Right renal pelvis (tissue), 4 donors: ENCODE data around the gene STK24. TPM values are rescaled to one million over a fixed set of nuclear protein-coding genes. Genes with fewer than 3 reads are reported as not detected.

Experiments
- DNase-seq, 4 donors: peaks; one replicate each; pipeline ENCODE4 v3.0.0-alpha.2; 2013; ENCODE audit warnings: low read depth in 4 of 4, low spot score in 3 of 4, missing footprints in 1 of 4
- polyA plus RNA-seq, 4 donors: library from polyadenylated mRNA; unstranded; fragments of 120-200 nt; gene quantifications; one replicate each; pipeline ENCODE4 v1.2.1, GENCODE V29; 2013; ENCODE audit not compliant: insufficient read length in 4 of 4

The STK24 gene
- polyA plus RNA-seq, 4 donors = 117 to 134 (median 123) TPM

DNA sequence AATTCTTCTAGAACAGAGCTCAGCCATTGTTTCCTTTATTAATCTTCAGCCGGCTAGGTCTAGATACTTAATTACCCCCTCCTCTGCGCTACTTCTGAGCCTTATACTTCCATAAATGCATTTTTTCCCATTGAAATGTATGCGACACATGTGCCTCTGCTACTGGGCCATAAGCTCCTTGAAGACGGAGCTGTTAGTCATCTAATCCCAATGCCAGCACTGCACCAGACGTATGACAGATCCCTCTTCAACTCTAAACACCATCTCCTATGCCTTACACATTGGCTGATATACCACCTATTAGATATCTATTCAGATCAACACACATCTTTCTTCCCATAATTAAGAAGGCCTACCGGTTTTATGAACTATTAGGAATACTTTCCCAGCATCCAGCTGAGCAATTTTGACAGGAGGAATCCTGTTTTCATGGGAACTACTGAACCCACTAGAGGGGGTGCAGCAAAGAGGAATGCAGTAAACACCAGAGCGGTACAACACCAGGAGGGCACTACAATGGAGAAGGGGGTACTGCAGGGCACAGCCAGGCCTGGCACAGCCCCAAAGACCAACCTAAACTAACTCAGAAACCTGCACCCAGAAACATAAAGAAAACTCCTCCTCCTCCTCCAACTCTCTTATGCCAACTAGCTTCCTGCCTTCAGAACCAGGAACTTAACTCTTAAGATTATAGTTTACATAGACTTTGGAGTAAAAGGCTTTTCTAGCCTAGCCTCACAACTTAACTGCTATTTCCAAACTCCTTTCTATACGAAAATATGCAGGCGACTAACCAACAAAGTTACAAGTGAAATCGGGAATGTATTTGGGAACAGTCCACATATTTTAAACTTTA is 18.7 kb downstream of the STK24 start:
- no peak for DNase-seq

DNA sequence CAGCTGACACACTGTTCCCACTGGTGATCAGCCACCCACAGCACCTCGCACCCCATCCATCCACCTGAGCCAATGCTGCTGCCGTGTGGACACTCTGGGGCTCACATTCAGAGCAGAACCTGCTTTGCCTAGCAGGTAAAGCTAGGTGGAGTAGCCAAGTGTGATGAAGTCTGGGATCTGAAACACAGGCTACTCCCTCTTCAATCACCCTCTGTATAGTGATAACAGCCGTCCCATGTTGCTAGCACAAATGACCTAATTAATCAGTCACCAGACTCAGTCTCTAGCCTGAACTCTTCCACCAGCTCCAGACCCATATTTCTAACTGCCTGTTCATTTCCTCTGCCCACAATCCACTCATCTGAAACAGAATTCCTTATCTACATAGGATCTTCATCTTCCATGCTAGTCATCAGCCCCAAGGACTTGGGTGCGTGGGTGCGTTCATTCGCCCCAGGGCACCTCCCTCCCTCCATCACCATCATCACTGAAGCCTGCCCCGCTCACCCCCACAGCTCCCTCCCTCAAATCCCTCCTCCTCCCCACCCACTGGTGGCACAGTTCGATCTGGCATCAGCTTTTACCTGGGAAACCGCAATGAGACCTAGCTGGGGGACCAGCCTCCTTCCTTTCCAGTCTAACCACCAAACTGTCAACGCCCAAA is 19.8 kb downstream of the STK24 start:
- no peak for DNase-seq

DNA sequence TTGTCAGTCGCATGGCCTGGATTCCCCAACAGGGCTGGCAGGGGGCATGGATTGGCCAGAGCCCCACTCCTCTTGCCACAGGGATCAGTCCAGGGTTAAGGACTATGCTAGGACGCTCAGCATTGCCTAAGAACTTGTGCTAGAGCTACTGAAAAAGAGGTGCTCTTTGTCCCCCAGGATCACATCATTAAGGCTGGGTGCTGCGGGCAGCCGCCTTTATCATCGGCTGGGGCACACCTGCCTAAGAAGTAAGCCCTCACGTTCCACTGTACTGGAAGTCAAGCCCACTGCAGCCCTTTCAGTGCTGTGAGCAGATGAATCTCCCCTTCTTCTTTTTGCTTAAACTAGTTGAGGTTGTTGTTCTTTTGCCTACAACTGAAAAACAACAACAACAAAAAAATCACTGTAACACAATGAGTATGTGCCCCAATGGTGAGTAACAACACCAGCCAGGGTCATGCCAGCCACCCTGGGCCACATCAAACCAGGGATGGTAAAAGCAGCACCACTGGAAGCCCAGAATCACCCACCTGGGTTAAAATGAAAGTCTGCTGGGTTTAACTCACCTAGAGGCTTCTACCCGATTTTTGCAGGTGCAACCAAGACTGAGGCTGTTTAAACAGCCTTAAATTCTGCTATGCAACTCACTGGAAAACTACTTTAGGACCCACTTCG is 20.6 kb downstream of the STK24 start:
- DNase-seq = no peak

DNA sequence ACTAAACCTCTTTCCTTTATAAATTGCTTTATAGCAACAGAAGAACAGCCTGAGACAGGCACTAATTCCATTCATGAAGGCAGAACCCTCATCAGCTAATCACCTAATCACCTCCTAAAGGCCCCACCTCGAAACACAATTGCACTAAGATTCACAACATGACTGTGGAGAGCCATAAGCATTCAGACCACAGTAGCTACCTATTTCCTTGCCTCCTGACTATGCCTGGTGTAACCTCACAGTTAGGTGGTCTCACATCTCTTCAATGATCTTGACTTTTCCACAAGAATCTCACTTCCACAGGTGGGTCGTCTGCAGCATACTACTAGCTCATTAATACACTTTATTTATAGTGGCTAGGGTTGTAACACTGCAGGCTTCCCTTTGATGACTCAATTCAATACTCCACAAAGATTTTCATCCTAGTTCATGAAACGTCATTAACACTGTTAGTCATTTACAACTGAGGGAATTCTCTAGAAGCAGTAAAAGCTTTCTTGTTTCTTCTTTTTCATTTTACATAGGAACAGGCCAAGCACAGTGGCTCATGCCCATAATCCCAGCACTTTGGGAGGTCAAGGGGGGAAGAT is 27.1 kb downstream of the STK24 start:
- no peak for DNase-seq

DNA sequence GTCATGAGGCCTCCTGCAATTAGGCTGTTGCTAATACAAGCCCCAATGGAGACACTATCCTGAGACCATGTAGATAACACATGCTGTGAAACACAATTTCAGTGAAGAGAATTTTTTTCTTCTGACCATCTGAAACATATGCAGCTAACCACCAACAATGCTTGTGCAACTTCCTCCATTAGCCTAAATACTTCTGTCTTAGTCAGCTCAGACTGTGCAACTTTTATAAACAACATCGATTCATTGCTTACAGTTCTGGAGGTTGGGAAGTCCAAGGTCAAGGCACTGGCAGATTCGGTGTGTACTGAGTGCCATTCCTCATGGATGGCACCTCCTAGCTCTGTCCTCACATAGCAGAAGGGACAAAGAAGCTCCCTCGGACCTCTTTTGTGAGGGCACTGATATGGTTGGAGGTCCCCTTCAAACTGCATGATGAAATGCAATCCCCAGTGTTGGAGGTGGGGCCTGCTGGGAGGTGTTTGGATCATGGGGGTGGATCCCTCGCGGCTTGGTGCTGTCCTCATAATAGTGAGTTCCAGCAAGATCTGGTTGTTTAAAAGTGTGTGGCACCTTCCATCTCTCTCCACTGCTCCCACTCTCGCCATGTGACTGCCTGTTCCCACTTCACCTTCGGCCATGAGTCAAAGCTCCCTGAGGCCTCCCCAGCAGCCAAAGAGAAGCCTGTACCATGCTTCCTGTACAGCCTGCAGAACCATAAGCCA is 27.7 kb downstream of the STK24 start:
- DNase-seq = no peak

DNA sequence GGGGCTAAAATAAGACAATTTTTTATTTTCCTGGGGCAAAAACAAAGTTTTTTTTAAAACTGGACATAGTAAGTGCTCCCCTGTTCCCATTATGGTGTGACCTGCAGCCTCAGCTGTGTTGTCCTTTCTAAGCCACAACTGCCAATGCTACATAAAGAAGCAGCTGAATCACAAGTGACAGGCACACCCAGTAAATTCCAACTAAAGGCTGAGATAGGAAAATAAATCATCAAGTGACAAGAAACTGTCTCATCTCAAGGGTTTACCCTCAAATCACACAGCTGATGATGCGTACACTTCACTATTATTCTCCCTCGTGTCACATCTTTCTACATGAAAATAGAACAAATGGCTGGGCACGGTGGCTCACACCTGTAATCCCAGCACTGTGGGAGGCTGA is 28.7 kb downstream of the STK24 start:
- DNase-seq = no peak

DNA sequence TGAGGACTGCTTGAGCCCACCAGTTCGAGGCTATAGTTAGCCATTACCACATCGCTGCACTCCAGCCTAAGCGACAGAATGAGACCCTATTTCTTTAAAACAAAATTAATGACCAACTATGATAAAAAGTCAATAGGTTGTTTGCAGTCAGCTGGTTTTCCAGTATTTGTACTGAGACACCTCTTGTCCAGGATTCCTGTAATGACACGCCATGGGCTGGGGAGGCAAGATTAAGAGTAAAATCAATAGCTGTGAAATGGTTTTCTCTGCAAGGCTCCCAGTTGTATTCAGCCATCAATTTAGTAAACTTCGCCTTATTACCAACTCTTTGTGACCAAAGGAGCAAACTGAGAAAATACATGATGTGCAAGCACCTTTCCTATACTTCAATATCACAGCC is 29.5 kb downstream of the STK24 start:
- no peak for DNase-seq

DNA sequence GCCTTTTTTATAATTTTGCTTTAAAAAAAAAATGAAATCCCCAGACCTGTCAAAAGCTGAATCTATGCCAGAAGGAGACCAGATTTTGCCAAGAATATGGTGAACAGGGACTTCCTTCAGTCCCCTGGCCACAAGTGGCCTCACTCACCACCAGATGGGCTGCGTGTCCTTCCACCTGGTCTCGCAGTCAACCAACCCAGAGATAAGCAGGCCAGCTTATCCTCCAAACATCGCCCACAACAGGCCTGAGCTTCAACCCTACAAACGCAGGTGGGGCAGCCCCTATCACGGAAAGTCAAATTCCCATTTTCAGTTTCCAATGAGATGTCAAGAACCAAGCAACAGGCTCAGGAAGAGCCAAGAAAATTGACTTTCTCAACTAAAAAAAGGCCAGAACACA is 30.5 kb downstream of the STK24 start:
- no peak for DNase-seq

DNA sequence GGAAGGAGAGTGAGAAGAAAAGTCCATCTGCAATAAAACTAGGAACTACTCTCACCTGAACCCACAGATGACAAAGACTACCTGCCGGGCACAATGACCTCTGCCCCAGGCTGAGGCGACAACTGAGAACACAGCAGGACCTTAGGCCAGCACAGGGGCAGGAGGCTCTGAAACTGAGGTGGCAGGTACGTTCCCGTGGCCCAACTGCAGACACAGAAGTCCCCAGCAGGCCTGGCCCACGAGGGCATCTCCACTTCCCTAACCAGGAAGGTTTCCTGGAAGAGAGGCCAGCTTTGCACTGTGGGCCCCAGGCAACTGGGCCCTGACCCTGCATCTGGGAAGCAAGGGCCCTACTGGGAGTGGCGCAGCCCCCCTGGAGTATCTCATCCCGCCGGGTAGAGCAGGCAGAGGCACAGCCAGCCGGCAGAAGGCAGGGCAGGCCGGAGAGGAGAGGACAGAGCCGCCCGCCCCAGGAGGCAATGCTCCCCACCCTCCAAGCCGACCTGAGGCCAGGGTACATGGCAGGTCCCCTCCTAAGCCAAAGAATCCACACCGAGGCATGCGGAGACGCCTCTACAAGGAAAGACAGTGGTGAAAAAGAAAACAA is 32.7 kb downstream of the STK24 start:
- no peak for DNase-seq

DNA sequence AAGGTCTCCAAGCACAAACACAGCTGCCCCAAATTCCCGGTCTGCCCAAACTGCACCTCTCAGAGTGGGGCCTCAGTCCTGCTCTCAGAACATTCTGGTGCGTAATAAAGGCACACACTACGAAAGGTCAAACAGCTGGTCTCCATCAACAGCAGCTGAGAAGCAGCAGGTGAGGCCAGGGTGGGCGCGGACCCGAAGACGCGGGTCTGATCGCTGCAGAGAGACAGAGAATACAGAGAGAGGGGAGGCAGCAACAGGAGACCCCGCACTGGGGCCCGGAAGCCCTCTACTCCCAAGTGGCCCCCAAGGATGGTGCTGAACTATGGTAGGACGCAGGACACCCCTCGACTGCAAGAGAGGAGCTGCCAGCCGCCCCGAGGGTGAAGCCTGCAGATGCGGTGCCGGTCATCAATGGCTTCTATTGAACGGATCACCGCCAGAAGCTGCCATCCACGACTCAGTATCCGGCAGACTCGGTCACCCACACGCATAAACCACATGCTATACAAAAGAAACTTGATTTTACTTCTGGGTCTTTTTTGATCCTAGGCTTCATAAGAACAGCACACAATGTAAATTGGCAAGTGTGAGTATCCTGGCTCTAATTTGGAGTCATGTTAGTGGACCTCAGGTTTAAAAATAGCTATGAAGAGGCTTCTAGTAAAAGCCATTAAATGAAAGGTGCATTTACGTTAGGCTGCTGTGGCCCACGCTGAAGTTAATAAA is 33.4 kb downstream of the STK24 start:
- no peak for DNase-seq

DNA sequence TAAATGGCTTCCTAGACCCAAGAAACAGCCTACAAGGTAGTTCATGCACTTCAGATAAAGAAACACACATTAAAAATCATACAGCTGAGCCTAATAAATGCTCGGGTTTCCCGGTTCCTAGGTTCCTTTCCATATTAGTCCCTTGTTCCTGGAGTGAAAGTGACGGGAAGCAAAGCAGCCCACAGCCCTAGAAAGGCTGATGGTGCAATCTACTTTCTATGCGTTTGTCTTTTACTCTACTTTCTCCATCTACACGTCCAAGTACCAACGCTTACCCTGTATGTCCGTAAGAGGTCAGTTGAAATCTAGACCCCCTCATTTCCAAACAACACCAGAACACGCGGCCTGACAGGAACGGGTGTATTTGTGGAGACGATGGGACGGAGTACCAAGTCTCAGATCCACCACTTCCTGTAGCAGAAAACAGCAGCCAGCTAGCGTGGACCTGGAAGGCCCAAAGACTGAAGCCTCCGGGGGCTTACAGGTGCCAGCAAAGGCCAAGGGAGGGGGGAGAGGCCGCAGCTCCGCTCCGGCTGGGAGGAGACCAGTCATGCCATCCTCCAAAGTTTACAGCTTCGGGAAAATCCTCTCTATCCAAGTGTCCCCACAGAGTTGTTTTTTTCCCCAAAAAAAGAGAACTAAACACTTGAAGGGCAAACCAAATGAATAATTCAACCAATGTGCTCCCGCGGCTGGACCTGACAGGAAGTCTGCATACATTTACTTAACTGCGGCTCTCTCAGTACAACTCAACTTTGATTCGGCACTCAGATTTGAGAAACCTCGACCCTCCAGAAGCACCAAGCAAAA is 34.1 kb downstream of the STK24 start:
- DNase-seq = no peak

DNA sequence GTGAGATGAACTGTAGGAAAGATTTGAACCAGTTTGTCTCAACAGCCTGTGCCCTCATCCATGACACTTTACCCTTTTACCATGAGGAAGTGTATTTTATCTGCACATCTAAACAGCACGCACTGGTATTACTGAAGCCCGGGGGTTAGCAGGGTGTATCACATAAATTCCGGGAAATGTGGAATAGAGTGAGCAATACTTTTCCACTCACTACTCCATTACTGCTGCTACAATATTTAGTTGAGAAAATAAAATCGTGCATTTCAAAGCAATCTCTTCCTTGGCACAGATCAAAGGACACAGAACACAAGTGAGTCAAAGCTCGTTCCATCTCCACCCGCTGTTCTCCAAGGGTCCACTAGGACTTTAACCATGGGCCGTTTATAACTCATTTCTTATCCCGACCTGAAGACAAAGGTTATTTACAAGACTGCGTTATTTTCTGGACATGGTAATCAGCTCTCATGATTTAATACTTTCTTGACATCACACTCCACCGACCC is 35.2 kb downstream of the STK24 start:
- DNase-seq = no peak

DNA sequence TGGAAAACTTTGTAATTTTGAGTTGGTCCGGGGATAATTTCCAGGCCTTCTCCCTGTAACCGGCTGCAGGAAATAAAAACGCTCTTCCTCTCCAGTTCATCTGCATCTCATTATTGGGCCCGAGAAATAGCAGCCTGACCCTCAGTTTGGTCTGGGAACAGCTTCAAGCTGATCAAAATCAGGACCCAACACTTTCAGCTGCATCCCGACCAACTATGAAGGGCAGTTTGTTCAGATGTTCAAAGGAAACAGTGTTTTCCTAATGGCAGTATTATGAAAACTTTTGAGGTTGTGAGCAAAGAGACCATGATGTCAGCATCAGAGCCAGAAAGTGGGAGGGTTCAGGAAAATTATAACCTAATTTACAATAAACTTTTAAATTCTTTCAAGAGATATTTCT is 35.7 kb downstream of the STK24 start:
- DNase-seq = no peak

DNA sequence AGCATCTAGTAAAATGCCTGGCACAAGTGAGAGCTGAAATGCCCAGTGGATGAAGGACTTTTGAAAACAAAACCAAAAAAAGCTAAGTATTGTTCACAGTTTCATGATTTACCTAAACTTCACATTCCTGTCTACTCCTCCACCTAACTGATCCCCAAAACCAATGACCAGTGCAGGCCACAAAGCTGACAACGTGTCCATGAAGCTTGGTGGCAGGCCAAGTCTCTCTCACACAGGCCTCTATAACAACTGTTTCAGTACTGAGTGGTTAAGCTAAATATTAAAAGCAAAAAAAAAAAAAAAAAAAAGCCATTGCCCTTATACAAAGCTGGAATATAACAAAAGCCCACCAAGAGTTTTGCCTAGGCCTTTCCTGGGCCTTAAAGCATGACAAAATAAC is 36.4 kb downstream of the STK24 start:
- no peak for DNase-seq

DNA sequence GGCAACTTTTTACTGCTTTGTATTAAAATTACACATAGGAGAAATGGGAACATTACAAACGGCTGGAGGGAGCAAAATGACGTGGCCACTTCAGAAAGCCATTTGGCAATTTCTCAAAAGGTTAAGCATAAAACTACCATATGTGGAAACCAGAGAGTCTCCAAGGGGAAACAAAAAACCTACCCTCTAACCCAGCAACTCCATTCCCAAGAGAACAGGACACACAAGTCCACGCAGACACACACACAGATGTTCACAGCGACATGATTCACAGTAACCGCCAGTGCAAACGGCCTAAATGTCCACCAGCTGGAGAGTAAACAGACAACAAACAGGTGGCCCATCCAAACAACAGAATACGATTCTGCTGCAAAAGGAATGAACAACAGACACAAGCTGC is 37.2 kb downstream of the STK24 start:
- DNase-seq = no peak

DNA sequence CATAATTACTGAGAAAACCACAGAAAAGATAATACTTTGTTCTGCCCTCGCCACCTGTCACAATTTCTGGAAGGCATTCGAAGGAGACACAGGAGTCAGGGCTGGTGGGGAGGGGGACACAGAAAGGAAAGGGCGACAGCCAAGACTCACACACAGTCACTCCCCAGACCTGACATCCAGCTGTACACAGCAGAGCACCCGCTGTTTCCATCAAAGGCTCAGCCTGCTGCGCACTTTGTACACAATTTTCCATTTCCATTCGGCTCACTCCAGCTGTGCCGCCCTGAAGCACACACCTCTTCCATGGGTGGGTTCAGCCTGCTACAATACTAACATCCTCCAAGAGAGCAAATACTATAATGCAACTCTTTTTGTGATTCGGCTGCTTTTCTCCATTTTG is 38.0 kb downstream of the STK24 start:
- no peak for DNase-seq

DNA sequence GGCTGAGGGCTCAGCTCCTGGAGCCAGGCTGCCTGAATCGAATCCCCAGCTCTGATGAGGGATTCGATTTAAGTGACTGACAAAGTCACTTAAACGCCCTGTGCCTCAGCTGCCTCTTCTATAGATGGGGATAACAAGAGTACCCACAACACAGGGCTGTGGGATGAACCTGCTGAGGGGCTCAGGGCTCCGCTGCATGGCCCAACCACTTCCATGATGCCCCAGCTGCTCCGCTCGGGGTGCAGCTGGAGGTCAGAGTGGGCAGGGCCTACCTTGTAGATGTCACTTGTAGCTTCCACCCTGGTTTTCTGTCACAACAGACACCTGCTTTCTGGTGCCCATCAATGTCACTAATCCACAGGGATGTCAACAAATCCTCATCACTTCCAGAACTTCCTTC is 39.2 kb downstream of the STK24 start:
- DNase-seq = no peak

DNA sequence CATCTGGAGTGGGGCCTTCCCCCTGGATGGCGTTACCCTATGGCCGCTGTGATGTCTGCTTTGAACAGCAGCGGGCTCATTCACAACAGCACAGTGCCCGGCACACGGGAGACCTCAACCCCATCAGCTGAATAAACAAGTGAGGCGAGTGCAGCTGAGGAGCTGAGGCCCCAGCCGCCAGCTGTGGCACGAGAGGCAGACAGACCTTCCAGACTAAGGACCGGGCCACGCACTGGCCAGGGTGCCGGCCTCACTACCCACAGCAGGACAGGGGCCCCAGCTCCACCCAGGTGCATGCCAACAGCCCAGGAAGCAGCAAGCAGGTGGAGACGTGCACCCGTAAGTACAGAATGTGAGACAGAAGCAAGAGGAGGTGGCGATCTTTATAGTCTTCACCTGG is 39.6 kb downstream of the STK24 start:
- DNase-seq = no peak

DNA sequence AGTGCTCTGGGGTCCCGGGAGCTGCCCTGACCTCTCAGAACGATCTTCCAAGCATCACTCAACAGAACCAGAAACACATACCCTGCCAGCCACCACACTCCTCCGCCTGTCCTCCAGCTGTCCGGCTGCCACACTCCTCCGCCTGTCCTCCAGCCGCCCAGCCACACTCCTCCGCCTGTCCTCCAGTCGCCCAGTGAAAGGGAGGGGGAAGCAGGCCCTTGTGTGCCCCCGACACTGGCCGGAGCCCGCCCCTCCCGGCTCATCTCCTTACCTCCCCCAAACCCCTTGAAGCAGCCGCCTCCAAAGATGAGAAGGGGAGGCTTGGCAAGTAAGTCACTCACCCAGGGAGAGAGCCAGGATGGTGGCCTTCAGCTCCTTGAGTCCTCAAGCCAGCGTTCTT is 40.2 kb downstream of the STK24 start:
- no peak for DNase-seq
